ENCODE data around the gene ITGB1BP1. TPM values are rescaled to one million over a fixed set of nuclear protein-coding genes. Genes with fewer than 3 reads are reported as not detected.
A peak's percentile ranks its signal among the peaks of the same experiment; 100 is the strongest.

ITGB1BP1 gene
- total and polyA plus RNA-seq, 2 of the 13 experiments (the other 11 are each of a cell fraction or from before 2014, with no cell fraction given) = 106 to 108 TPM

DNA sequence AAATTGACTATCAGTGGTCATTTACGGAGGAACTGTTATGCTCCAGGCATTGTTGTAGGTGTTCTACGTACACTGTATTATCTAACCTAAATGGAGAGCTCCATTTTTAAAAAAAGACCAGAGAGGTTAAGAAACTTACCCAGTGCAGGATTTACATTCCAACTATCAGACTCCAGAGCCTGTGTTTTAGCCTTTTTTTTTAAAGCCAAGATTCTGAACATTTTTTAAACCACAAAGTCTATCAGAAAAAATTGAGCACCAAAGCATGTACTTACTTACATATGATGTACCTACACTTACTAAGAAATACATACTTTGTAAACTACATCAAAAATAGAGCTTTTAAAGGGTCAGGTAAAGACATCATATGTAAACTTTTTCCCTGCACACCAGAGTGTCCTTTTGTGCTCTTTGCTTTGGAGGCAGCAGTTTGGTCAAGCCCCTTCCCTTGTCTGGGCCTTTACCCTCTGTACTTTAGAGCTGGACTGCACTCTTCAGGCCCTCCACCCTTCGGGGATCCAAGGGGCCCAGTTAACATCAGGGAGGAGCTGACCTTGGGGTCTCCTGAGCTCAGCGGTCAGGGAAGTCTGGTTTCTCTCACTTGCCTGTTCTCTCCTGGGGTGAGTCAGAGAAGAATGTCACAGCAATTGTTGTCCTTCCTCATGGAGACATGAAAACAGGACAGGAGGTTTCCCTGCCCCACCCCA, 58.4 kb downstream of the ITGB1BP1 start (continued):
- TF ChIP-seq ZNF687 (CRISPR knock-in tag; IDR thresholded peaks at IDR 0.05) (no peak; the same call in 1 of the 2 replicates), CEBPG (CRISPR knock-in tag; IDR thresholded peaks at IDR 0.05) (no peak), KDM3A (CRISPR knock-in tag; IDR thresholded peaks at IDR 0.05; ENCODE audit: low read depth) (peak; percentile 53; the same call in 1 of the 2 replicates), ZSCAN12 (CRISPR knock-in tag; IDR thresholded peaks at IDR 0.05) (no peak), SPEN (CRISPR knock-in tag; IDR thresholded peaks at IDR 0.05; ENCODE audit: low read depth) (no peak), ZFP62 (CRISPR knock-in tag; IDR thresholded peaks at IDR 0.05) (no peak), ARNT2 (CRISPR knock-in tag; IDR thresholded peaks at IDR 0.05; ENCODE audit: low read depth) (no peak), ZNF230 (CRISPR knock-in tag; IDR thresholded peaks at IDR 0.05) (no peak), CCAR2 (optimal IDR thresholded peaks at IDR 0.05; ENCODE audit: low read depth, low read length) (no peak), RAD51 (IDR thresholded peaks at IDR 0.05; ENCODE audit: borderline replicate concordance) (no peak), CBFB (CRISPR knock-in tag; IDR thresholded peaks at IDR 0.05) (no peak), ZNF367 (CRISPR knock-in tag; IDR thresholded peaks at IDR 0.05; ENCODE audit: borderline replicate concordance) (no peak), AFF4 (CRISPR knock-in tag; IDR thresholded peaks at IDR 0.05) (no peak)
- TF ChIP-seq, protein P1, sequence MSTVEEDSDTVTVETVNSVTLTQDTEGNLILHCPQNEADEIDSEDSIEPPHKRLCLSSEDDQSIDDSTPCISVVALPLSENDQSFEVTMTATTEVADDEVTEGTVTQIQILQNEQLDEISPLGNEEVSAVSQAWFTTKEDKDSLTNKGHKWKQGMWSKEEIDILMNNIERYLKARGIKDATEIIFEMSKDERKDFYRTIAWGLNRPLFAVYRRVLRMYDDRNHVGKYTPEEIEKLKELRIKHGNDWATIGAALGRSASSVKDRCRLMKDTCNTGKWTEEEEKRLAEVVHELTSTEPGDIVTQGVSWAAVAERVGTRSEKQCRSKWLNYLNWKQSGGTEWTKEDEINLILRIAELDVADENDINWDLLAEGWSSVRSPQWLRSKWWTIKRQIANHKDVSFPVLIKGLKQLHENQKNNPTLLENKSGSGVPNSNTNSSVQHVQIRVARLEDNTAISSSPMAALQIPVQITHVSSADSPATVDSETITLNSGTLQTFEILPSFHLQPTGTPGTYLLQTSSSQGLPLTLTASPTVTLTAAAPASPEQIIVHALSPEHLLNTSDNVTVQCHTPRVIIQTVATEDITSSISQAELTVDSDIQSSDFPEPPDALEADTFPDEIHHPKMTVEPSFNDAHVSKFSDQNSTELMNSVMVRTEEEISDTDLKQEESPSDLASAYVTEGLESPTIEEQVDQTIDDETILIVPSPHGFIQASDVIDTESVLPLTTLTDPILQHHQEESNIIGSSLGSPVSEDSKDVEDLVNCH (CRISPR knock-in tag; IDR thresholded peaks at IDR 0.05) = no peak
- TF ChIP-seq, protein P2, sequence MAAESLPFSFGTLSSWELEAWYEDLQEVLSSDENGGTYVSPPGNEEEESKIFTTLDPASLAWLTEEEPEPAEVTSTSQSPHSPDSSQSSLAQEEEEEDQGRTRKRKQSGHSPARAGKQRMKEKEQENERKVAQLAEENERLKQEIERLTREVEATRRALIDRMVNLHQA (CRISPR knock-in tag; IDR thresholded peaks at IDR 0.05) = no peak
- TF ChIP-seq, protein P3, sequence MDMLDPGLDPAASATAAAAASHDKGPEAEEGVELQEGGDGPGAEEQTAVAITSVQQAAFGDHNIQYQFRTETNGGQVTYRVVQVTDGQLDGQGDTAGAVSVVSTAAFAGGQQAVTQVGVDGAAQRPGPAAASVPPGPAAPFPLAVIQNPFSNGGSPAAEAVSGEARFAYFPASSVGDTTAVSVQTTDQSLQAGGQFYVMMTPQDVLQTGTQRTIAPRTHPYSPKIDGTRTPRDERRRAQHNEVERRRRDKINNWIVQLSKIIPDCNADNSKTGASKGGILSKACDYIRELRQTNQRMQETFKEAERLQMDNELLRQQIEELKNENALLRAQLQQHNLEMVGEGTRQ (IDR thresholded peaks at IDR 0.05; ENCODE audit: low read depth, low read length) = no peak
- TF ChIP-seq, protein P3 (CRISPR knock-in tag; IDR thresholded peaks at IDR 0.05; ENCODE audit: borderline replicate concordance) = no peak

Measured in HepG2 (cell line).